ENCODE results near the gene MOG.

MOG gene

DNA sequence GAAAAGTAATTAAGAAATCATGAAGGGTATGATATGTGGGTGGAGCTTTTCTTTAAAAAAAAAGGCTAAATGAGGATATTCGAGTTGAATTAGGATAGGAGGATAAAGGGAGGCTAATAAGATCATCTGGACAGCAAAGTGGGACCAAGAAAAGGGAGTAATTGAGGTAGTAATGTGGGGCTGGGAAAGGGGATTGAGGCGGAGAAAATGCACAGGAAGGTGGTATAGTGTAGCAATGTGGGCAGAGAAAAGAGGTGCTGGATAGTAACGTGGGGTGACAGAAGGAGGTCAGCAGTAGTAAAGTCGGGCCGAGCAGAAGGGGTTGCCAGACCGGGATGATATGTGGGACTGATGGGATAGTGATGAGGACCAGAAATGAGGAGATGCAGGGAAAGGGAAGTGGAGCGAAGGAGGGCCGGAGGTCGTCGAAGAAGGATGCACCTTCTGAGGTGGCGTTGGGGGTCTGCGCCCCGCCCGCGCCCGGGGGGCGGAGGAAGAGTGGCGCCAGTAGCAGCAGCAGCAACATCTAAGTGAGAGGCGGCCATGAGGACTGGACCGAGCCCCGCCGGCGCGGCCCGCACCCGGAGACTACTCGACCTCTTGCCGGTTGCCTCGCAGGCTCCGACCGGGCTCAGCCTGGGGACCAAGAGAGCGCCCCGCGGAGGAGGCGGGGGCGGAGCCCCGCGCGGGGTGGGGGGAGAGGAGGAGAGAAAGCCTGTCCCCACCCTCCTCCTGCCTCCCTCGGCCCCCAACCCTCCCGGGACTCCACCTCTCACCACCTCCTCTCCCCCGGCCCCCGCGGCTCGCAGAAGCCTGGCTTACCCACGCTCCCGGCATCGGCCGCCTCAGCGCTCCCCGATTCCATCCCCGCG, 24.8 kb upstream of the MOG start:
- Histone ChIP-seq H3K9me2 (replicated peaks; ENCODE audit: control insufficient read depth, low read length) (no peaks in the 10 kb centered on the region), H3K27ac (ENCODE audit: low read depth, low read length) (peak overlapping the region; percentile 29; the same call in 1 of the 2 replicates)

DNA sequence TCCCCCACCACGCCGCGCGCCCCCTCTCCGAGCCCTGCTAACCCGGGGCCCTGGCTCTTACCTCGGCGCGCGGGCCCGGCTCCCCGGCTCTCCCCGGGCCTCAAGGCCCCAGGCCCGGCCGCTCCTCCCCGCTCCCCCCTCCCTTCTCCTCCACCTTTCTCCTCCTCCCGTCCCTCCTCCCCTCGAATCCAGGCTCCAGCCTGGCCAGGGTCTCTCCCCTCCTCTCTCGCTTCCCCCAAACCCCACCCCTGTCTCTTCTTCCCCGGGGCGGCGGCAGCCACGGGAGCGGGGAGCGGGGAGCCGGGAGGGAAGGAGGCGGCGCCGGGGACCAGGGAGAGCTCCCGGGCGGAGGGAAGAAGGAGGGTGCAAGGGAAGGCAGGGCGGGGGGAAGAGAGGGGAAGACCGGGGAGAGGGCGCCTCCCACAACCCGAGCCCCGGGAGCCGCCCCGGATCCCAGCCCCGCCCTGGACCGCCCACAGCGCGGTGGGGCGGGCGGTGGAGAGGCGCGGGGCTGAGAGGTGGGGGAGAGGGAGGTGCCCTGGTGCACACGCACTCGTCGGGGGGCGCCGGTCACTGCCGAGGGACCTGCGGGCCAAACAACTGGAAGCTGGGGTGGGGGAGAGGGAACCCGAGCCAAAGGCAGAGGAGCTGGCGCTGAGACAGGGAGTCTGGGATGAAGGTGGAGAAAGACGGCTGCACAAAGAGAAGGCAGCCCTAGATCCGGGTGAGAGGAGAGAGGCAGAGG, 23.9 kb upstream of the MOG start, which contains the start of gene GABBR1:
Gene GABBR1 (minus strand): TSS at position 395 of the 745 bp plus-strand sequence. CDS start 798 bp downstream, outside the sequence.
- Histone ChIP-seq H3K9me3 (ENCODE audit: control insufficient read depth, insufficient read depth, low read length) (no peaks in the 10 kb centered on the region), H3K4me3 (ENCODE audit: low read length) (peak within 1 kb of the TSS; percentile 92), H3K79me2 (ENCODE audit: control insufficient read depth, low read length) (no peaks in the 10 kb centered on the region), H3K36me3 (ENCODE audit: control insufficient read depth, low read length) (no peaks in the 10 kb centered on the region), H3K9me2 (replicated peaks; ENCODE audit: control insufficient read depth, low read length) (no peaks in the 10 kb centered on the region), H3K27ac (ENCODE audit: low read depth, low read length) (peak within 1 kb of the TSS; percentile 29), H4K20me1 (ENCODE audit: control insufficient read depth, insufficient read depth, low read depth, low read length) (peaks cover 6% of the 10 kb centered on the region; the same call in 1 of the 2 replicates), H3K4me2 (ENCODE audit: low read length) (peak within 1 kb of the TSS; percentile 99), H3F3A (ENCODE audit: control insufficient read depth, insufficient read depth) (peaks cover 16% of the 10 kb centered on the region), H3K27me3 (ENCODE audit: control insufficient read depth, low read length) (no peaks in the 10 kb centered on the region), H3K4me1 (ENCODE audit: control insufficient read depth, low read length) (peaks cover 53% of the 10 kb centered on the region)
- TF ChIP-seq EZH2phosphoT487 (IDR thresholded peaks at IDR 0.05; ENCODE audit: borderline replicate concordance, low read length) = no peak
- TF ChIP-seq, protein P1, sequence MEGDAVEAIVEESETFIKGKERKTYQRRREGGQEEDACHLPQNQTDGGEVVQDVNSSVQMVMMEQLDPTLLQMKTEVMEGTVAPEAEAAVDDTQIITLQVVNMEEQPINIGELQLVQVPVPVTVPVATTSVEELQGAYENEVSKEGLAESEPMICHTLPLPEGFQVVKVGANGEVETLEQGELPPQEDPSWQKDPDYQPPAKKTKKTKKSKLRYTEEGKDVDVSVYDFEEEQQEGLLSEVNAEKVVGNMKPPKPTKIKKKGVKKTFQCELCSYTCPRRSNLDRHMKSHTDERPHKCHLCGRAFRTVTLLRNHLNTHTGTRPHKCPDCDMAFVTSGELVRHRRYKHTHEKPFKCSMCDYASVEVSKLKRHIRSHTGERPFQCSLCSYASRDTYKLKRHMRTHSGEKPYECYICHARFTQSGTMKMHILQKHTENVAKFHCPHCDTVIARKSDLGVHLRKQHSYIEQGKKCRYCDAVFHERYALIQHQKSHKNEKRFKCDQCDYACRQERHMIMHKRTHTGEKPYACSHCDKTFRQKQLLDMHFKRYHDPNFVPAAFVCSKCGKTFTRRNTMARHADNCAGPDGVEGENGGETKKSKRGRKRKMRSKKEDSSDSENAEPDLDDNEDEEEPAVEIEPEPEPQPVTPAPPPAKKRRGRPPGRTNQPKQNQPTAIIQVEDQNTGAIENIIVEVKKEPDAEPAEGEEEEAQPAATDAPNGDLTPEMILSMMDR (IDR thresholded peaks at IDR 0.05; ENCODE audit: low read depth, low read length, poor library complexity, severe bottlenecking) = no peak

More for the DNA sequence above, 24.8 kb upstream of the MOG start:
- H3K4me1 ChIP-seq (ENCODE audit: control insufficient read depth, low read length) = peaks cover 56% of the 10 kb centered on the region
- peak overlapping the region; percentile 92 for H3K4me3 ChIP-seq (ENCODE audit: low read length)
- H3K9me3 ChIP-seq (ENCODE audit: control insufficient read depth, insufficient read depth, low read length) = no peaks in the 10 kb centered on the region
- H3K4me2 ChIP-seq (ENCODE audit: low read length) = peak overlapping the region; percentile 99
- H3K27me3 ChIP-seq (ENCODE audit: control insufficient read depth, low read length) = no peaks in the 10 kb centered on the region
- H4K20me1 ChIP-seq (ENCODE audit: control insufficient read depth, insufficient read depth, low read depth, low read length) = peaks cover 6% of the 10 kb centered on the region; the same call in 1 of the 2 replicates
- TF ChIP-seq EZH2phosphoT487 (IDR thresholded peaks at IDR 0.05; ENCODE audit: borderline replicate concordance, low read length) = no peak
- TF ChIP-seq, protein P1 (IDR thresholded peaks at IDR 0.05; ENCODE audit: low read depth, low read length, poor library complexity, severe bottlenecking) = no peak
- H3K79me2 ChIP-seq (ENCODE audit: control insufficient read depth, low read length) = no peaks in the 10 kb centered on the region
- no peaks in the 10 kb centered on the region for H3K36me3 ChIP-seq (ENCODE audit: control insufficient read depth, low read length)
- H3F3A ChIP-seq (ENCODE audit: control insufficient read depth, insufficient read depth) = peaks cover 16% of the 10 kb centered on the region

DNA sequence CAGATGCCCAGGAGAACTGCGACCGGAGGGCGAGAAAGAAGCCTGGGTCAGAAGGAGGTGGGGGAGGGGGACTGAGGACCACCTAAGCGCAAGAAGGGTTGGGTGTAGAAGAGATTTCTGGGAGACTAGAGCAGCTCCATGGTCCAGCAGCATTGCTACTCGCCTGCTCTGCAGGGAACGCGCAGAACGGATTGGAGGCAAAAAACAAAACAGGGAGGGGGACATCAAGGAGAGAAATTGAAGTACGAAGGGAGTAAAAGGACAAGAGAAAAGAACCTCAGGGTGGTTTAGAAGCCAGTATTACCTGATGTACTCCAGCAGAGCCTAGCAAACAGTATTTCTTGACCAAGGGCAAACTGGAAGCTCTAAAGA, 23.4 kb upstream of the MOG start:
- H4K20me1 ChIP-seq (ENCODE audit: control insufficient read depth, insufficient read depth, low read depth, low read length) = peaks cover 6% of the 10 kb centered on the region; the same call in 1 of the 2 replicates
- H3K9me2 ChIP-seq (replicated peaks; ENCODE audit: control insufficient read depth, low read length) = no peaks in the 10 kb centered on the region
- no peaks in the 10 kb centered on the region for H3K79me2 ChIP-seq (ENCODE audit: control insufficient read depth, low read length)
- H3K4me1 ChIP-seq (ENCODE audit: control insufficient read depth, low read length) = peaks cover 50% of the 10 kb centered on the region
- H3K4me2 ChIP-seq (ENCODE audit: low read length) = peak overlapping the region; percentile 99
- no peak for TF ChIP-seq EZH2phosphoT487 (IDR thresholded peaks at IDR 0.05; ENCODE audit: borderline replicate concordance, low read length)
- TF ChIP-seq, protein P1 (IDR thresholded peaks at IDR 0.05; ENCODE audit: low read depth, low read length, poor library complexity, severe bottlenecking) = no peak
- no peaks in the 10 kb centered on the region for H3K27me3 ChIP-seq (ENCODE audit: control insufficient read depth, low read length)
- H3K4me3 ChIP-seq (ENCODE audit: low read length) = peak overlapping the region; percentile 92
- H3K9me3 ChIP-seq (ENCODE audit: control insufficient read depth, insufficient read depth, low read length) = no peaks in the 10 kb centered on the region
- peak overlapping the region; percentile 22 for H3K27ac ChIP-seq (ENCODE audit: low read depth, low read length)
- peaks cover 16% of the 10 kb centered on the region for H3F3A ChIP-seq (ENCODE audit: control insufficient read depth, insufficient read depth)
- no peaks in the 10 kb centered on the region for H3K36me3 ChIP-seq (ENCODE audit: control insufficient read depth, low read length)
